A673 (cell line): ENCODE data around the gene IL15.

Experiments used
- EZH2 ChIP-seq: fragments of 200-600 bp; sonication (generic); IDR thresholded peaks from 2 replicates; pipeline ENCODE4 v1.6.1; 2017; ENCODE audit warnings: borderline replicate concordance, low read depth, mild to moderate bottlenecking, mixed read lengths, antibody characterized with exemption, low read length; ENCODE audit not compliant: poor library complexity, severe bottlenecking
- TF ChIP-seq, protein P1 (sequence below): fragments of 300-800, 200-600 bp; sonication (generic); conservative IDR thresholded peaks from 2 replicates; pipeline ENCODE4 v1.5.1; 2017; ENCODE audit warnings: low read depth, mild to moderate bottlenecking, antibody characterized with exemption, low read length, moderate library complexity, mixed read lengths

DNA sequence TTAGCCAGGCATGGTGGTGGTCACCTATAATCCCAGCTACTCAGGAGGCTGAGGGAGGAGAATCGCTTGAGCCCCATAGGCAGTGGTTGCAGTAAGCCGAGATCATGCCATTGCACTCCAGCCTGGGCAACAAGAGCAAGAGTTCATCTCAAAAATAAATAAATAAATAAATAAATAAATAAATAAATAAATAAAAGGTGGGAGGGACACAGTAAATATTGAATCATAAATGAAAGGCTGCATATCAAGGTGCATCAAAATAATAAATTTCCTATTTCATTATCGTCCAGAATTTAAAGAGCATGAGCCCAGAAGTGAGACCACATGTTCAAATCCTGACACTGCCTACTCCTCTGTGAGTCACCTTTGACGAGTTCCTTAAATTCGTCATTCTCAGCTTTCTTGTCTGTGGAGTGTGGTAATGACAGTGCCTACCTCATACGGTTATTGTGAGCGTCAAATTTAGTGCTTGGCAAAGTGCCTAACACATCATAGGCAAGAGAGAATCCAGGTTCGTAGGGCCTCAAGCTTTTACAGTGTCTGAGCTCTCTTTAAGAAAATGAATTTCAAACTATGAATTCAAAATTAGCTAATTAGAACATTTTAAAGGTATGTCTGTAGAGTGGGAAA lies 49.9 kb downstream of the IL15 start:
- TF ChIP-seq, protein P1, sequence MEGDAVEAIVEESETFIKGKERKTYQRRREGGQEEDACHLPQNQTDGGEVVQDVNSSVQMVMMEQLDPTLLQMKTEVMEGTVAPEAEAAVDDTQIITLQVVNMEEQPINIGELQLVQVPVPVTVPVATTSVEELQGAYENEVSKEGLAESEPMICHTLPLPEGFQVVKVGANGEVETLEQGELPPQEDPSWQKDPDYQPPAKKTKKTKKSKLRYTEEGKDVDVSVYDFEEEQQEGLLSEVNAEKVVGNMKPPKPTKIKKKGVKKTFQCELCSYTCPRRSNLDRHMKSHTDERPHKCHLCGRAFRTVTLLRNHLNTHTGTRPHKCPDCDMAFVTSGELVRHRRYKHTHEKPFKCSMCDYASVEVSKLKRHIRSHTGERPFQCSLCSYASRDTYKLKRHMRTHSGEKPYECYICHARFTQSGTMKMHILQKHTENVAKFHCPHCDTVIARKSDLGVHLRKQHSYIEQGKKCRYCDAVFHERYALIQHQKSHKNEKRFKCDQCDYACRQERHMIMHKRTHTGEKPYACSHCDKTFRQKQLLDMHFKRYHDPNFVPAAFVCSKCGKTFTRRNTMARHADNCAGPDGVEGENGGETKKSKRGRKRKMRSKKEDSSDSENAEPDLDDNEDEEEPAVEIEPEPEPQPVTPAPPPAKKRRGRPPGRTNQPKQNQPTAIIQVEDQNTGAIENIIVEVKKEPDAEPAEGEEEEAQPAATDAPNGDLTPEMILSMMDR: no peak
- no peak for TF ChIP-seq EZH2
